Activated CD4-positive, alpha-beta memory T cell treated with anti-CD3 and anti-CD28 coated beads for 36 hours (primary cell): ENCODE data around the gene ST6GALNAC3. TPM values are rescaled to one million over a fixed set of nuclear protein-coding genes. Genes with fewer than 3 reads are reported as not detected.

Experiments used
- CTCF ChIA-PET: fragments of 350-600 bp; sonication (Branson Sonifier 250); formaldehyde crosslinking; loops from one replicate; lab custom pipeline; 2021; ENCODE audit warnings: antibody characterized with exemption, inconsistent platforms; lab: Charles Lee
- POLR2A ChIA-PET: fragments of 350-600 bp; sonication (Branson Sonifier 250); formaldehyde crosslinking; loops from one replicate; lab custom pipeline; 2021; ENCODE audit warnings: antibody characterized with exemption; lab: Charles Lee
- DNase-seq: peaks from one replicate; pipeline ENCODE4 v3.0.0-alpha.2; 2020
- H3K27ac Mint-ChIP-seq: one replicate; pipeline ENCODE4 v1.8.0; 2021; ENCODE audit warnings: mixed read lengths
- H3K27me3 Mint-ChIP-seq: one replicate; pipeline ENCODE4 v1.8.0; 2021; ENCODE audit warnings: mixed read lengths
- H3K36me3 Mint-ChIP-seq: one replicate; pipeline ENCODE4 v1.8.0; 2021; ENCODE audit warnings: mixed read lengths
- H3K4me1 Mint-ChIP-seq: one replicate; pipeline ENCODE4 v1.8.0; 2021; ENCODE audit warnings: low read depth, mixed read lengths
- H3K4me3 Mint-ChIP-seq: one replicate; pipeline ENCODE4 v1.8.0; 2021; ENCODE audit warnings: mild to moderate bottlenecking, mixed read lengths
- H3K9me3 Mint-ChIP-seq: one replicate; pipeline ENCODE4 v1.8.0; 2021; ENCODE audit warnings: mixed read lengths
- intact Hi-C: fragments of 100-400 bp; cut with micrococcal nuclease; formaldehyde crosslinking; loops from one replicate; pipeline ENCODE4 v1.15.1; 2023
- total RNA-seq, 2 experiments: library from RNA; stranded (reverse); gene quantifications; one replicate each; pipeline ENCODE4 v1.2.3, GENCODE V29; 2021

The ST6GALNAC3 gene
- under 1 TPM; 0.26 to 0.41 TPM for total RNA-seq

- Mint-ChIP-seq H3K27ac (no peak within 1 kb of the TSS), H3K9me3 (no peaks in the 10 kb centered on the region), H3K36me3 (no peaks in the 10 kb centered on the region), H3K4me3 (peak within 1 kb of the TSS; percentile 76), H3K27me3 (no peaks in the 10 kb centered on the region), H3K4me1 (peaks cover 13% of the 10 kb centered on the region)
- intact Hi-C loops = loop anchor here (5.0 to 10.0 kb wide), 2 partner anchors 287 to 1610 kb away; partner anchors contain the start of genes RABGGTB and ZZZ3
- ChIA-PET POLR2A (no interaction called here), CTCF (interaction anchor here (1.5 kb wide), 1 partner anchor 9 kb away, joined by 3 read pairs; no protein-coding TSS in a partner anchor)
- DNase-seq = peak; percentile 81
These were observed at the start of gene ST6GALNAC3 for GRCh38 chr1:76074321-76075187. Gene ST6GALNAC3 (plus strand): TSS chr1:76074746.

DNA sequence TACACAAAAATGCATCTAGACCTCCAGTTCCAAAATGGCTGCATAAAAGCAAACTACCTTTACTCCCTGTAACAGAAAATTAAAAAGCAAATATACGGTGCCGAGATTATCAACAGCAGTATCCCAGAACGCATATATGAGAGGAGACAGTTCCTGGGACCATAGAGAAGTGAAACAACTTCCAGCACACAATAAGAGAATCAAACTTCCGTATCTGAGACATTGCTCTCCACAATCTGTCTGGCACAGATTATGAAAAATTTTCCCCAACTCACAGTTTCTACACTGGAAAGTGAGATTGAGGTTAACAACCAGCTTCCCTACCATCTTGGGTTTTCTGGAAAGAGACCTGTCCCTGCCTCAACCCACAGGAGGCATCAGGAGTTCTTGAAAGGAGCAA is 47.2 kb upstream of the ST6GALNAC3 start:
- H3K9me3 Mint-ChIP-seq = no peaks in the 10 kb centered on the region
- H3K27ac Mint-ChIP-seq = no peak overlapping the region
- DNase-seq = no peak
- intact Hi-C loops = no loop called here
- H3K27me3 Mint-ChIP-seq = peaks cover 6% of the 10 kb centered on the region
- no peak overlapping the region for H3K4me3 Mint-ChIP-seq
- peaks cover 6% of the 10 kb centered on the region for H3K4me1 Mint-ChIP-seq
- H3K36me3 Mint-ChIP-seq = no peaks in the 10 kb centered on the region
- ChIA-PET POLR2A (no interaction called here), CTCF (no interaction called here)

DNA sequence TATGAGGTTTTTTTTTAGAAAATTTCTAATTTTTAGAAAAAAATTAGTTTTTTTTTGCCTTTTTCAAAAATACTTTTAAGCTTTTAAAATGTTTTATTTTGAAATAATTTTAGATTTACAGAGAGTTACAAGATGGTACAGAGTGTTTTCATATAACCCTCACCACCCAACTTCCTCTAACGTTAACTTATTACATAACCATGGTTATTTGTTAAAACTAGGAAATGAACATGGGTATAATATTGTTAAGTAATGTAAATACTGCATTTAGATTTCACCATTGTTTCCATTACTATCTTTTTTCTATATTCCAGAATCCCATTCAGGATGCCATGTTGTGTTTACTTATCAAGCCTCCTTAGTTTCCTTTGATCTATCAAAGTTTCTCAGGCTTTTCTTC is 45.2 kb upstream of the ST6GALNAC3 start:
- no peak overlapping the region for H3K27ac Mint-ChIP-seq
- ChIA-PET CTCF (no interaction called here), POLR2A (no interaction called here)
- intact Hi-C loops = no loop called here
- no peaks in the 10 kb centered on the region for H3K4me1 Mint-ChIP-seq
- no peak overlapping the region for H3K4me3 Mint-ChIP-seq
- H3K9me3 Mint-ChIP-seq = no peaks in the 10 kb centered on the region
- no peaks in the 10 kb centered on the region for H3K36me3 Mint-ChIP-seq
- DNase-seq = no peak
- peaks cover 6% of the 10 kb centered on the region for H3K27me3 Mint-ChIP-seq

DNA sequence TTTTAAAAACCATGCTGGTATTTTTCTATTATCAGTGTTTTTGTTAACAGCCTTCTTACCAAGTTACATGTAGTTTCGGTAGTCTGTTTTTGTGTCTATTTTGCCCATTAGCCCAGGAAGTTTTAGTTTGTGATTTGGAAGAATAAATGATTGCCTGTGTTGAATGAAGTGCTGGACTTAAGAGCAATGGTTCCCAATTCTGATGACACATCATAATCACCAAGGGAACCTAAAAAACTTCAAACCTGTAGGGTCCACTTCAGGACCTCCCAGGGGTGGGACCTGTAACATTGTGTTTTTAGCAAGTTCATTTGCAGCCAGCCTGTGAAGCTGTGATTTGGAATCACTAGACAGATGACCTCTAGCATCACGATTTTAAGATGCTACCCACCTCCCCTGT is 43.0 kb upstream of the ST6GALNAC3 start:
- DNase-seq = no peak
- Mint-ChIP-seq H3K36me3 (no peaks in the 10 kb centered on the region), H3K27me3 (peaks cover 2% of the 10 kb centered on the region), H3K9me3 (no peaks in the 10 kb centered on the region), H3K27ac (no peak overlapping the region), H3K4me1 (no peaks in the 10 kb centered on the region), H3K4me3 (no peak overlapping the region)
- ChIA-PET CTCF (no interaction called here), POLR2A (no interaction called here)
- intact Hi-C loops = no loop called here

DNA sequence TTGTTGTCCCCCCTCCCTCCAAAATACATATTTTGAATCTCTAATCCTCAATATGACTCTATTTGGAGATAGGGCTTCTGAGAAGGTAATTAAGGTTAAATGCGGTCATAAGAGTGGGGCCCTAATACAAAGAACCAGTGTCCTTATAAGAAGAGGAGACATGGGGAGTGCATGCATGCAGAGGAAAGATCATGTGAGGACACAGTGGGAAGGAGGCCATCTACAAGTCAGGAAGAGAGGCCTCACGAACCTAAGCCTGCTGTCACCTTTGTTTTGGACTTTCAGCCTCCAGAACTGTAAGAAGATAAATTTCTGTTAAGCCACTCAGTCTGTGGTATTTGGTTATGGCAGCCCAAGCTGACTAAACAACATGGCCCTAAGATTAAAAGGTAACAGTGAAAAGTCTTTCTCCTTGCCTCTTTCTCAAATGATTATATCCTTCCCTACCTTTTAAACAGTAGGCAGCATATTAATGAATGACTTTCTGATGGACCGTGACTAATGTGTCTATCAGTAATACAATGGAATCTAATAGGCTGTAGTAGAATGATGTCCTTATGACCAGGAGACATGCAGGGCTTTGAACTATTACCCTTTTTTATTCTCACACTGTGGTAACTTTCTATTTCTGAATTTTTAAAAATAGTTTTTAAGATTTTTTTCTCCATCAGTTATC is 40.6 kb upstream of the ST6GALNAC3 start:
- no peak for DNase-seq
- no peaks in the 10 kb centered on the region for H3K27me3 Mint-ChIP-seq
- no peak overlapping the region for H3K27ac Mint-ChIP-seq
- no peaks in the 10 kb centered on the region for H3K36me3 Mint-ChIP-seq
- H3K4me1 Mint-ChIP-seq = no peaks in the 10 kb centered on the region
- H3K4me3 Mint-ChIP-seq = no peak overlapping the region
- POLR2A ChIA-PET = no interaction called here
- H3K9me3 Mint-ChIP-seq = no peaks in the 10 kb centered on the region
- intact Hi-C loops = no loop called here
- CTCF ChIA-PET = no interaction called here

DNA sequence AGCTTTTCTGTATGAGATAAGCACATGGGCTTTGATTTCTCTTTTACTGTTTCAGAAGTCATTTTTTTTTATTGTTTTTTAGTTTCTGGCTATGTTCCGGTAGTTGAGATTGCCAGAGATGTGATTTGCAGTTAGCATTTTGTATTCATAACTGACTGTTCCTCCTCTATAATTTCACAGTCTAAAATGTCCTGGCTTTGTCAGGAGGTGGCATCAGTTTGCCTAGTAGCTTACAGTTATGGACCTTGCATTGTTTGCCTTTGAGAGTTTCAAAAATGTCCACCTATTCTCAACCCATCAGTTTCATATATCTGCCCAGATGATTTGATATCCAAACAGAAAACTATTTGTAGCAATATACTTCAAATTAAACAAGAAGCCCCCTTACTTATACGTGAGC is 39.5 kb upstream of the ST6GALNAC3 start:
- ChIA-PET CTCF (no interaction called here), POLR2A (no interaction called here)
- Mint-ChIP-seq H3K36me3 (no peaks in the 10 kb centered on the region), H3K4me1 (no peaks in the 10 kb centered on the region), H3K9me3 (no peaks in the 10 kb centered on the region), H3K4me3 (no peak overlapping the region), H3K27me3 (no peaks in the 10 kb centered on the region), H3K27ac (no peak overlapping the region)
- DNase-seq = no peak
- intact Hi-C loops = no loop called here

GRCh38 chr1:76037324-76037723 is 37.2 kb upstream of the ST6GALNAC3 start:
- no peak overlapping the region for H3K4me3 Mint-ChIP-seq
- DNase-seq = no peak
- no peaks in the 10 kb centered on the region for H3K36me3 Mint-ChIP-seq
- H3K27ac Mint-ChIP-seq = no peak overlapping the region
- ChIA-PET CTCF (no interaction called here), POLR2A (no interaction called here)
- intact Hi-C loops = no loop called here
- no peaks in the 10 kb centered on the region for H3K9me3 Mint-ChIP-seq
- peaks cover 7% of the 10 kb centered on the region for H3K27me3 Mint-ChIP-seq
- H3K4me1 Mint-ChIP-seq = no peaks in the 10 kb centered on the region

- Mint-ChIP-seq H3K27ac (no peak overlapping the region), H3K4me1 (no peaks in the 10 kb centered on the region), H3K27me3 (peaks cover 7% of the 10 kb centered on the region), H3K36me3 (no peaks in the 10 kb centered on the region), H3K9me3 (no peaks in the 10 kb centered on the region), H3K4me3 (no peak overlapping the region)
- intact Hi-C loops = no loop called here
- DNase-seq = no peak
- ChIA-PET POLR2A (no interaction called here), CTCF (no interaction called here)
These were observed 36.1 kb upstream of the ST6GALNAC3 start for GRCh38 chr1:76038287-76039004.

DNA sequence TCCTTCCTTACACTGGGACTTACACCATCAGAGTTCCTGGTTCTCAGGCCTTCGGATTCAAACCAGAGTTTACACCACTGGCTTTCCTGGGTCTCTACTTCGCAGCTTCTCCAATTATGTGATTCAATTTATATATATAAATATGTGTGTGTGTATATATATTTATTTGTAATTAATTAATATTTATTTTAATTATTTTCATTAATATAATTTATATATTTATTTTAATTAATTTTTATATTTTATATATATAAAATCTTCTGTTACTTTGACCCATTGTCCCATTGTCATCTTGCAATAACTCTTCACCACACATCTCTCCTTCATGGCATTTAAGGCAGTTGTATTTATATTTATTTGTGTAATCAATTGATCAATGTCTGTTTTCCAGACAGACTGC is 28.4 kb upstream of the ST6GALNAC3 start:
- Mint-ChIP-seq H3K27ac (no peak overlapping the region), H3K36me3 (no peaks in the 10 kb centered on the region), H3K4me1 (no peaks in the 10 kb centered on the region), H3K27me3 (peaks cover 5% of the 10 kb centered on the region), H3K9me3 (no peaks in the 10 kb centered on the region), H3K4me3 (no peak overlapping the region)
- POLR2A ChIA-PET = no interaction called here
- intact Hi-C loops = no loop called here
- CTCF ChIA-PET = no interaction called here
- DNase-seq = no peak

GRCh38 chr1:76048219-76048618 is 26.3 kb upstream of the ST6GALNAC3 start:
- H3K4me3 Mint-ChIP-seq = no peak overlapping the region
- H3K9me3 Mint-ChIP-seq = no peaks in the 10 kb centered on the region
- ChIA-PET CTCF (no interaction called here), POLR2A (no interaction called here)
- H3K27ac Mint-ChIP-seq = no peak overlapping the region
- intact Hi-C loops = no loop called here
- peaks cover 3% of the 10 kb centered on the region for H3K27me3 Mint-ChIP-seq
- DNase-seq = no peak
- H3K4me1 Mint-ChIP-seq = no peaks in the 10 kb centered on the region
- no peaks in the 10 kb centered on the region for H3K36me3 Mint-ChIP-seq

DNA sequence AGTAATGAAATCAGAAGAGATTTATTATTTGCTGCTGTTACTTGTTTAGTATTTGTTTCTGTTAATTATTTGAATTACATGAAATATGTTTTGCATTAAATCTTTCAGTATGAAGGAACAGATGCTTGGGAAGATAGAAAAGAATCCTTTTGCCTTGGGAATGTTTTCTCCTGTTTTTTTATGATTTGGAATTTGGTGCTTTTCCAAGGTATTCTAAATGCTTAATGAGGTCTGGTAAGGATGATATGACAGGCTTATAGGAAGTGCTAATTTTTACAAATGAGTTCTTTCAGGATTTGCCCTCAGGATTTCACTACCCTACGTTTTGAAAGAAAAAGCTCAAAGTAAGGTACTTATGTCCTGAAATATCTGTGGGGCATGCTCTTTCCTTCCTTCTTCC is 25.6 kb upstream of the ST6GALNAC3 start:
- POLR2A ChIA-PET = no interaction called here
- peaks cover 3% of the 10 kb centered on the region for H3K27me3 Mint-ChIP-seq
- CTCF ChIA-PET = no interaction called here
- intact Hi-C loops = no loop called here
- no peaks in the 10 kb centered on the region for H3K4me1 Mint-ChIP-seq
- no peak overlapping the region for H3K4me3 Mint-ChIP-seq
- no peak for DNase-seq
- no peaks in the 10 kb centered on the region for H3K36me3 Mint-ChIP-seq
- H3K27ac Mint-ChIP-seq = no peak overlapping the region
- no peaks in the 10 kb centered on the region for H3K9me3 Mint-ChIP-seq

DNA sequence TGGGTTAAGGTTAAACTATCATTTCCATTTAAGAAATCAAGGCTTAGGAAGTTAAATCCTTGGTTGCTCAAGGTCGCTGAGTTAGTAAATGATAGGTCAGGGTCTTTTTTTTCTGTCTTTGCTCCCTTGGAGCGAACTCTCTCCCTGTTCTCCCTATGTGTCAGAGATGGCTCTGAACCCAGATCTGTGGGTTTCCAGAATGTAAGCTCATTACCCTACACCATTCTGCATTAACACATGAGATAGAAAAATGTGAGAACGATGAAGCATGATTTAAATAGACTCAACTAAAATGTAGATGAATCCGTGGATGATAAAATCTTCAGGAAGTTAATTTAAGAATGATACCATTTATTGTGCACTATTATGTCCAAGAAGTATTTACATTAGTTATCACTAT is 25.0 kb upstream of the ST6GALNAC3 start:
- Mint-ChIP-seq H3K4me3 (no peak overlapping the region), H3K4me1 (no peaks in the 10 kb centered on the region), H3K36me3 (no peaks in the 10 kb centered on the region), H3K27me3 (peaks cover 3% of the 10 kb centered on the region), H3K9me3 (no peaks in the 10 kb centered on the region), H3K27ac (no peak overlapping the region)
- ChIA-PET POLR2A (no interaction called here), CTCF (no interaction called here)
- intact Hi-C loops = no loop called here
- DNase-seq = no peak
